GM21367 (cell line): ENCODE data around the gene C15orf39.
"Not testable (repeated sequence)": the region's sequence is repeated elsewhere in the genome, so short reads cannot be mapped to it uniquely, and the experiment has no call there.

Experiments used
- ATAC-seq: cut with Tn5 transposase; IDR thresholded peaks from one replicate; pipeline ENCODE4 v1.9.1; 2021; ENCODE audit not compliant: unreplicated experiment

C15orf39 gene

GRCh38 chr15:75229191-75230015 is 27.7 kb downstream of the C15orf39 start:
- no peak for ATAC-seq

DNA sequence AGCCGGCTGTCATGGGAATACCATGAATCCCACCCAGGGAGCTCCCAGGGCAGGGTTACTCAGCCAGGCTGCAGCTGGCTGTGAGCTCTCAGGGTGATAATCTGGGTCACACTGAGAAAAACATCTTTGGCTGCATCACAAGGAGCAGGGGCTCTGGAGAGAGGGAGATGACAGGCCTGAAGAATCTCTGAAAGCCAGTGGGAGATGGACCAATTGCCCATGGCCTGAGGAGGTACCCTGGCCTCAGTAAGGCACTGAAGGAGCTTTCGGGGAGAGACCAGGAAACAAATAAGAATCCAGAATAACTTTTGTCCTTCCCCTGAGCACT is 28.3 kb downstream of the C15orf39 start:
- ATAC-seq, result no peak

- no peak for ATAC-seq
Observed at GRCh38 chr15:75230551-75231371, 29.1 kb downstream of the C15orf39 start.

DNA sequence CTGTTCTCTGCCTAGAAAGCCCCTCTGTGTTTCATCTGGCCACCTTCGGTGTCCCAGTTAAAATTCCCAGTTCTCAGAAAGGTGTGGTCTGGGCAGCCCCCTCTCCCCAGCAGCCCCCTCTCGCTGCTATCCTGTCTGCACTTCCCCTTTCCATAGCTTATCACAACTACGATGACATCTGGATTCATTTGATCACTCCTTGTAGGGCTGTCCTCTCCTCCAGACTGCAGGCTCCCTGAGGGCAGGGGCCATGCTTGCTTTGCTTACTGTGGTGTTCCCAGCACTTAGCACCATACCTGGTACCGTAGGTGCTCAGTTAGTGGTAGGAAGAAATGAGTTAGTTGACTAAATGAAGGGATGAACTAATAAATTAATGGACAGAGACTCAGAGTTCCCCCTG is 30.2 kb downstream of the C15orf39 start:
- no peak for ATAC-seq

- no peak for ATAC-seq
Observed at GRCh38 chr15:75232252-75232813, 30.7 kb downstream of the C15orf39 start.

- ATAC-seq, result no peak
Observed at GRCh38 chr15:75232826-75233503, 31.3 kb downstream of the C15orf39 start.

- ATAC-seq, result no peak
Observed at GRCh38 chr15:75233504-75234190, 32.0 kb downstream of the C15orf39 start.

DNA sequence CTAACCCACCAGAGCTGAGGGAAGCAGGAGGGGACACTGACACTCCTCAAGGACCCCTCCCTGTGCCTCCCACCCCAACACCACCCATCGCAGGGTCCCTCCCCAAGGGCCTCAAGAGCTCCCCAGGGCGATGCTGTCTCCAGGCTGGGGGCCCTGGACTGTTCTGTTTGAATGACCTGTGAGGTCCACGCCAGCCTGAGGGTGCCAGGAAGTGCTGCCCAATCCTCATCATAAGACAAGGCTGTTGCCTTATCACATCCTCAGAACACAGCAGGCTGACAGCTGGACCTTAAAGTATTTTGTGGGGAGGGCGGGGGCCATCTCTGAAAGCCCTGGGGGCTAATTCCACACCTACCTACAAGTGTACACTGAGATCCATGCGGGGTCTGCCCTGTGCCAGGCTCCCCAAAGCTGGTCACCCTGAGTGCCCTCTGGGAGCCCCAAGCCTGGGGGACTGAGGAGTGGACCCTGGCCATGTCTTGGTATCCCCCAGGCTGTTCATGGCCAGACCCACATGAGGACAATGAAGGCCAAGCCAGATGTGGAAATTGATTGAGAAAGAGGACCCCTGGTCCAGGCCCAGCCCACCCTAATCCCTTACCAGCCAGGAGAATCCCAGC is 32.6 kb downstream of the C15orf39 start:
- no peak for ATAC-seq

DNA sequence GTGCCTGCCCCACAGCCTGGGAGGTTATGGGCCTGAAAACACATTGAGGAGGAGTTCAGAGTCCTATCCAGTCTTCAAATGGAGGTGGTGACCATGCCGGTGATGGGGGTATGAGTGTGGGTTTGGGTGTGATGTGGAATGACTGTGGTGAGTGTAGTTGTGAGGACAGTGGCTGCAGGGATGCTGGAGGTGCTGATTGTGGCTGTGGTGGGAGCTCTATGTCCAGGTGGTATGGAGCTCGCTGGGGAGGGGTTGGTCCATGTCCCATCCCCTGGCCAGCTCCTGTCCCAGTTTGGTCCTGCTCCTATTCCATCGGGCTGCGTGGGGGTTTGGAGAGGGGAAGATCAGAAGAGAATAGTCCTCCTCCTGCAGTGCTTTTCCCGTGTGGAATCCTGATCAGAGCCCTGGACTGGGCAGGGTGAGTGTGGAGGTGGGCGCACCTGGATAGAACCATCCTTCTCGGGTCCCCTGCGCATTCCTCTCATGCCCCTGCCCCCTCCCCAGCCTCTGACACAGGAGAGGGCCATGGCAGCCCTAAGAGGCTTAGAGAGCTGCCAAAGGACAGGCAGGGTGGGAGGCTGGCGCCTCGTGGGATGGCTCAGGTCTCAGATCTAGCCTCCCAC is 33.5 kb downstream of the C15orf39 start:
- ATAC-seq, result no peak

GRCh38 chr15:75235760-75236729 is 34.4 kb downstream of the C15orf39 start:
- no peak for ATAC-seq

- ATAC-seq, result no peak
Observed at GRCh38 chr15:75237316-75237982, 35.8 kb downstream of the C15orf39 start.

DNA sequence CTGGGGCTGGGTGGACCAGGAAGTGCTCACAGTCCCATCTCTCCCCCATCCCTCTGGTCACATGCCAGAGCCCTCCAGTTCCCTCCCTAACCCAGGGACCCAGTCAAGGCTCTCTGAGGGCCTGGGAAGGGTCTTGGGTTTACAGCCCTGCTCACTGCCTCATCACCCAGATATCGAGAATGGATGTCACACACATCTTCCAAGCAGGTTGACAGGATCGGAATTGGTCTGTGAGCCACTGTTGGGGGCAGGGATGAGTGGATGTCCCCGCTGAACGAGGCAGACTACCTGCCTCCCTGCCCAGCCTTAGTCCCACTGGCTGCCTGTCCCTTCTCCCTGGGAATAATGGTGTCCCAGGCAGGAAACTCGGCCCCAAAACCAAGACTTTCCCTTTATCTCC is 36.5 kb downstream of the C15orf39 start:
- ATAC-seq, result no peak

- not testable (repeated sequence) for ATAC-seq
Observed at GRCh38 chr15:75245741-75246140, 44.1 kb downstream of the C15orf39 start.

DNA sequence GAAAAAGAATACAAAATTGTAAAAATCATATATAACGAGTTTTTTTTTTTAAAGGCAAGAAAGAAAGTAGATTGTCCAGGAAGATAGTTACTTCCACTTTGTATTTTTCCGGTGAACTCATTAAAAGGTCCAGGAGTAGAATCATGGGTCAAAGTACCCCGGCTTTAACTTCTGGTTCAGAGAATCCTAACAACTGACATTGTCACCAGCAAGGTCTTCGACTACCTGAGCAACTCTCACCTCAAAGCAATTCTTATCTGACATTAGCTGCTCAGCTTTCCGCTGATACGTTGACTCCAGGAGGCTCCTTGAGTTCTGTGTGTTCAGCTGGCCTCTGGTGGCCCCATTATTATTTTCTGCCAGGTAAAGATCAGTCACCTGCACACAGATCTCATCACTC is 47.3 kb downstream of the C15orf39 start:
- not testable (repeated sequence) for ATAC-seq

GRCh38 chr15:75249726-75250125 is 48.0 kb downstream of the C15orf39 start:
- no peak for ATAC-seq

DNA sequence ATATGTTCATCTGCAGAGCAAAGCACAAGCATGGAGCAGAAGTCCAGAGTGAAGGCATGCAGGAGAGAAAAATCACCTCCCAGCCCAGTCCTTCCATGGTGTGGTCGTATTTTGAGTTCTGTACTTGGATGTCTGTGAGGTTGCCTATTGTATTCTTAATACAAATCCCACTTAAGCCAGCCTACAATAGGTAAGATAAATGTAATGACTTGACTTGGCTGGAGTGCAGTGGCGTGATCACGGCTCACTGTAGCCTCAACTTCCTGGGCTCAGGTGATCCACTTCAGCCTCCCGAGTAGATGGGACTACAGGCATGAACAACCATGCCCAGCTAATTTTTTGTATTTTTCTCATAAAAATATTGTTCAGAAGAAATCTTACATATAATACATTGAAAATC is 49.7 kb downstream of the C15orf39 start:
- not testable (repeated sequence) for ATAC-seq

DNA sequence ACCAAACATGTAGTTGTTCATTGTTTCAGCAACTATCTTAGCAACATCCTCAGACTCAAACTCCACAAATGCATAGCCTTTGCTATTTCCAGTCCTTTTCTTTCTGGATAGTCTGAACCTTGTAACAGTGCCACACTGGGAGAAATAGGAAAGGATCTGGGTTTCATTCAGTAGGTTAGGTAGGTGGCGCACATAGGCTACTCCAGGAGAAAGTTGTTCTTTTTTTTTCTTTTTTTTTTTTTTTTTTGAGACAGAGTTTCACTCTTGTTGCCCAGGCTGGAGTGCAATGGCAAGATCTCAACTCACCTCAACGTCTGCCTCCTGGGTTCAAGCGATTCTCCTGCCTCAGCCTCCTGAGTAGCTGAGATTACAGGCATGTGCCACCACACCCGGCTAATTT is 50.6 kb downstream of the C15orf39 start:
- ATAC-seq, result not testable (repeated sequence)

DNA sequence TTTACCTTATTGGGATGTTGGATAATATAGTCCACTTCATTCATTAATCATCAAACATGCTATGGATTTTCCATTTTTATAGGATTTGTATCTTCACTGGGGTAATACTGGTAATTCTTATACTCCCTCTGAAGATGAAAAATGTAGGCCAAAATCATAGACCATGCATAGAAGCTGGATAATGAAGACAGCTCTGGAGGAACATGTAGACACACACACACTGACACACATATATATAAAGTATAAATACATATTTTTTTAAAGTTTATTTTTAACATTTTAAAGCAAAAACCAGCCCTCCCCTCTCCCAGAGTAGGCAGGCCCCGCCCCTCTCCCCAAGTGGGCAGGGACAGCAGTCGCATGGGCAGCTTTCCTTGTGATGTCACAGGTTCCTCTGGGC is 56.4 kb downstream of the C15orf39 start, which contains the start of gene GOLGA6C:
GOLGA6C (plus strand) TSS at position 301 of the 400 bp plus-strand sequence. CDS start 265 bp downstream, outside the sequence.
- not testable (repeated sequence) for ATAC-seq
